ENCODE data around the gene INF2. TPM values are rescaled to one million over a fixed set of nuclear protein-coding genes. Genes with fewer than 3 reads are reported as not detected.

Gene INF2
- total and polyA plus RNA-seq, 2 donors (not counting 3 experiments of a cell fraction or from before 2014, with no cell fraction given): 55.3 to 124 TPM

DNA sequence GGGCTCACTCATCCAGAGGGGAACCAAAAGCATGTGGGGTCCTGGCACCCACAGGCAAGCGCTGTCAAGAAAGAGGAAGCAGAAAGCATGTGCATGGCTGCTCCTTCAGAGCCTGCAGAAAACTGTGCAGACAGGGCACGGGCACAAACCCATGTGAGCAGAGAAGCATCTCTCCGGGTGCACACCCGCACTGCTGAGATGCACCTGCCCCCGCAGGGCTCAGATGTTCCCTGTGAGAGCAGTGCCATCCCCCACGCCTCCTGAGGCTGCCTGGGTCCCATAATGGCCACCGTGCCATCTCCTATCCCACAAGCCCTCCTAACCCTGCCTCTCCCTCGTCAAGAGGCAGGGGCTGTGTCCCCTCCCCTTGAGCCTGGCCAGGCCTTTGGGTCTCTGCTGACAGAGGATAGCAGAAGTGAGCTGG is 32.3 kb upstream of the INF2 start:
- Histone ChIP-seq H3K4me3 (replicated peaks in 1 of 3; ENCODE audit: insufficient read depth in 1 of 3, low read depth in 1 of 3, low read length in 3 of 3) (no peak overlapping the region), H3K9me1 (replicated peaks; ENCODE audit: control insufficient read depth, extremely low read depth, insufficient read depth, low read length) (no peaks in the 10 kb centered on the region), H3K79me2 (ENCODE audit: control insufficient read depth, insufficient read depth, low read length) (no peaks in the 10 kb centered on the region), H3K36me3 (ENCODE audit: control insufficient read depth in 2 of 2, extremely low read depth in 1 of 2, insufficient read depth in 2 of 2, low read length in 2 of 2) (no peaks in the 10 kb centered on the region), H3K27me3 (ENCODE audit: control insufficient read depth in 2 of 2, insufficient read depth in 2 of 2, low read length in 2 of 2) (no peaks in the 10 kb centered on the region), H3K27ac (ENCODE audit: insufficient read depth, low read depth, low read length) (no peak overlapping the region), H3K4me2 (ENCODE audit: insufficient read depth, low read length) (no peak overlapping the region), H3K9ac (replicated peaks; ENCODE audit: extremely low read depth, insufficient read depth, low read length) (no peak overlapping the region), H3K4me1 (ENCODE audit: control insufficient read depth, extremely low read depth, insufficient read depth, low read length) (no peaks in the 10 kb centered on the region), H4K20me1 (replicated peaks; ENCODE audit: control insufficient read depth, extremely low read depth, insufficient read depth, low read length) (no peaks in the 10 kb centered on the region), H3K9me3 (replicated peaks; ENCODE audit: control insufficient read depth, insufficient read depth, low read length) (no peaks in the 10 kb centered on the region), H2AFZ (ENCODE audit: low read depth, low read length) (no peak overlapping the region)
- intact Hi-C loops (cut with micrococcal nuclease): no loop called here
- FAIRE-seq: no peak
- dilution Hi-C loops (cut with MboI; ENCODE audit: extremely low pct_ligation_motif_present, low sequenced_read_pairs): no loop called here
- ChIA-PET POLR2A (interaction anchor here (0.7 kb wide), 1 partner anchor 34 kb away, joined by 5 read pairs; no protein-coding TSS in a partner anchor), CTCF (interaction anchor here (1.4 to 2.5 kb wide), 2 partner anchors 24 to 52 kb away, joined by 6 to 9 read pairs; no protein-coding TSS in a partner anchor)
- no TSS peak for BruUV-seq (replicated peaks)
- TF ChIP-seq POLR2A (IDR thresholded peaks at IDR 0.05; ENCODE audit: low read depth, low read length) (no peak), JUN (IDR thresholded peaks at IDR 0.05; ENCODE audit: borderline replicate concordance, insufficient read depth, insufficient read length, low read depth) (no peak), MYC (IDR thresholded peaks at IDR 0.05; ENCODE audit: low read depth, low read length) (no peak), POLR2AphosphoS5 (IDR thresholded peaks at IDR 0.05; ENCODE audit: insufficient read depth, low read depth, low read length) (no peak), FOS (IDR thresholded peaks at IDR 0.05; ENCODE audit: borderline replicate concordance, insufficient read depth, low read length) (no peak), GATA2 (IDR thresholded peaks at IDR 0.05; ENCODE audit: insufficient read depth, insufficient read length, low read depth, low read length) (no peak), EZH2 (IDR thresholded peaks at IDR 0.05; ENCODE audit: borderline replicate concordance, low read depth, low read length, severe bottlenecking) (no peak)
- TF ChIP-seq, protein P1, sequence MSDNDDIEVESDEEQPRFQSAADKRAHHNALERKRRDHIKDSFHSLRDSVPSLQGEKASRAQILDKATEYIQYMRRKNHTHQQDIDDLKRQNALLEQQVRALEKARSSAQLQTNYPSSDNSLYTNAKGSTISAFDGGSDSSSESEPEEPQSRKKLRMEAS (IDR thresholded peaks at IDR 0.05; ENCODE audit: insufficient read depth, insufficient read length): no peak
- TF ChIP-seq, protein P2, sequence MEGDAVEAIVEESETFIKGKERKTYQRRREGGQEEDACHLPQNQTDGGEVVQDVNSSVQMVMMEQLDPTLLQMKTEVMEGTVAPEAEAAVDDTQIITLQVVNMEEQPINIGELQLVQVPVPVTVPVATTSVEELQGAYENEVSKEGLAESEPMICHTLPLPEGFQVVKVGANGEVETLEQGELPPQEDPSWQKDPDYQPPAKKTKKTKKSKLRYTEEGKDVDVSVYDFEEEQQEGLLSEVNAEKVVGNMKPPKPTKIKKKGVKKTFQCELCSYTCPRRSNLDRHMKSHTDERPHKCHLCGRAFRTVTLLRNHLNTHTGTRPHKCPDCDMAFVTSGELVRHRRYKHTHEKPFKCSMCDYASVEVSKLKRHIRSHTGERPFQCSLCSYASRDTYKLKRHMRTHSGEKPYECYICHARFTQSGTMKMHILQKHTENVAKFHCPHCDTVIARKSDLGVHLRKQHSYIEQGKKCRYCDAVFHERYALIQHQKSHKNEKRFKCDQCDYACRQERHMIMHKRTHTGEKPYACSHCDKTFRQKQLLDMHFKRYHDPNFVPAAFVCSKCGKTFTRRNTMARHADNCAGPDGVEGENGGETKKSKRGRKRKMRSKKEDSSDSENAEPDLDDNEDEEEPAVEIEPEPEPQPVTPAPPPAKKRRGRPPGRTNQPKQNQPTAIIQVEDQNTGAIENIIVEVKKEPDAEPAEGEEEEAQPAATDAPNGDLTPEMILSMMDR (IDR thresholded peaks at IDR 0.05; ENCODE audit: extremely low read depth in 1 of 2, insufficient read depth in 1 of 2, low read depth in 1 of 2, low read length in 2 of 2): no peak
- DNase-seq (ENCODE audit: low read depth, low spot score): no peak

Data from endothelial cell of umbilical vein (primary cell).